ENCODE data around the gene RTKN.

DNA sequence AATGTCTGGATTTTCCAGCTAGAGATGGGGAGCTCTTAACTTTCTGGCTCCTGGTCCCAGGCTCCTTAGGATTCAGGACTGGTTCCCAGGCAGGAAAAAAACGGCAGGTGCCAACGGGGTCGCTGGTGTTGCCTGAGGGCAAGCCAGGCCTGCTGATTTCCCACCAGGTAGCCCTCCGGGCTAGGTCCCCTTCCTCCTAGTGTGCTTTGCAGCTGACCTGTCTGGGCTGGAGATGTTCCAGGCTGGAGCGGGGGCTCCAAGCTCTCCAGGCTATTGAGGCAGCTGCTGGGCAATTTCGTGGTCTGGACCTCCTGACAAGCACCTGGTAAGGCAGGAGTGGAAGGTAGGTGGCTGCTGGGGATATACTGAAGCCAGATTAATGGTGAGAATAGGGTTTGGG lies 32.7 kb upstream of the RTKN start:
- TF ChIP-seq, protein P1, sequence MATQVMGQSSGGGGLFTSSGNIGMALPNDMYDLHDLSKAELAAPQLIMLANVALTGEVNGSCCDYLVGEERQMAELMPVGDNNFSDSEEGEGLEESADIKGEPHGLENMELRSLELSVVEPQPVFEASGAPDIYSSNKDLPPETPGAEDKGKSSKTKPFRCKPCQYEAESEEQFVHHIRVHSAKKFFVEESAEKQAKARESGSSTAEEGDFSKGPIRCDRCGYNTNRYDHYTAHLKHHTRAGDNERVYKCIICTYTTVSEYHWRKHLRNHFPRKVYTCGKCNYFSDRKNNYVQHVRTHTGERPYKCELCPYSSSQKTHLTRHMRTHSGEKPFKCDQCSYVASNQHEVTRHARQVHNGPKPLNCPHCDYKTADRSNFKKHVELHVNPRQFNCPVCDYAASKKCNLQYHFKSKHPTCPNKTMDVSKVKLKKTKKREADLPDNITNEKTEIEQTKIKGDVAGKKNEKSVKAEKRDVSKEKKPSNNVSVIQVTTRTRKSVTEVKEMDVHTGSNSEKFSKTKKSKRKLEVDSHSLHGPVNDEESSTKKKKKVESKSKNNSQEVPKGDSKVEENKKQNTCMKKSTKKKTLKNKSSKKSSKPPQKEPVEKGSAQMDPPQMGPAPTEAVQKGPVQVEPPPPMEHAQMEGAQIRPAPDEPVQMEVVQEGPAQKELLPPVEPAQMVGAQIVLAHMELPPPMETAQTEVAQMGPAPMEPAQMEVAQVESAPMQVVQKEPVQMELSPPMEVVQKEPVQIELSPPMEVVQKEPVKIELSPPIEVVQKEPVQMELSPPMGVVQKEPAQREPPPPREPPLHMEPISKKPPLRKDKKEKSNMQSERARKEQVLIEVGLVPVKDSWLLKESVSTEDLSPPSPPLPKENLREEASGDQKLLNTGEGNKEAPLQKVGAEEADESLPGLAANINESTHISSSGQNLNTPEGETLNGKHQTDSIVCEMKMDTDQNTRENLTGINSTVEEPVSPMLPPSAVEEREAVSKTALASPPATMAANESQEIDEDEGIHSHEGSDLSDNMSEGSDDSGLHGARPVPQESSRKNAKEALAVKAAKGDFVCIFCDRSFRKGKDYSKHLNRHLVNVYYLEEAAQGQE (IDR thresholded peaks at IDR 0.05; ENCODE audit: insufficient read depth in 1 of 2, low read depth in 2 of 2, low read length in 2 of 2), result no peak
- no peak for TF ChIP-seq POLR2AphosphoS5 (IDR thresholded peaks at IDR 0.05; ENCODE audit: low read depth, low read length)
- TF ChIP-seq SIN3A (IDR thresholded peaks at IDR 0.05; ENCODE audit: borderline replicate concordance, insufficient read depth, low read length), result no peak
- no peak for TF ChIP-seq TAF1 (IDR thresholded peaks at IDR 0.05; ENCODE audit: borderline replicate concordance, insufficient read depth, low read length)

Measured in PFSK-1 (cell line).